K562 (cell line): ENCODE results near the gene CYP2W1. TPM values are rescaled to one million over a fixed set of nuclear protein-coding genes. Genes with fewer than 3 reads are reported as not detected.
A peak's percentile ranks its signal among the peaks of the same experiment; 100 is the strongest.

ENCODE experiments used
- BACH1 ChIP-seq: fragments of 200-800 bp; sonication (Bioruptor generic); IDR thresholded peaks from 2 replicates; pipeline ENCODE4 v1.6.1; 2016; ENCODE audit warnings: missing genetic modification characterization, missing compliant biosample characterization
- BRF2 ChIP-seq: IDR thresholded peaks from 3 replicates; pipeline ENCODE4 v1.6.1; 2011; ENCODE audit warnings: borderline replicate concordance, mild to moderate bottlenecking; ENCODE audit not compliant: insufficient read length, insufficient read depth
- E2F1 ChIP-seq: sonication (generic); formaldehyde crosslinking; IDR thresholded peaks from 2 replicates; pipeline ENCODE4 v1.8.1; 2023; ENCODE audit warnings: mild to moderate bottlenecking, missing genetic modification reagents, moderate library complexity
- HMGN3 ChIP-seq: IDR thresholded peaks from 2 replicates; pipeline ENCODE4 v1.6.1; 2011; ENCODE audit warnings: borderline replicate concordance, low read depth, mild to moderate bottlenecking, mixed read lengths, low read length; ENCODE audit not compliant: insufficient read length; ENCODE audit errors: extremely low read depth
- JUND ChIP-seq, 2 experiments: IDR thresholded peaks; 2 replicates in 1 of 2; 3 replicates in 1 of 2; pipeline ENCODE4 v1.6.1; 2011; ENCODE audit warnings: borderline replicate concordance in 2 of 2, low read depth in 2 of 2, low read length in 2 of 2, improper control_type of control experiment in 1 of 2, missing biosample characterization in 1 of 2, missing genetic modification characterization in 1 of 2, missing genetic modification reagents in 1 of 2
- MBD1 ChIP-seq: fragments of 250-450 bp; sonication (Bioruptor Pico); IDR thresholded peaks from 2 replicates; pipeline ENCODE4 v1.8.0; 2022; ENCODE audit warnings: inconsistent platforms
- MYBL2 ChIP-seq, 2 experiments: fragments of 450-650 bp in 1 of 2; sonication (generic) in 1 of 2; formaldehyde crosslinking in 1 of 2; IDR thresholded peaks; 2 replicates each; pipeline versions ENCODE4 v1.6.1 to v1.8.1; 2017 to 2022; ENCODE audit warnings: borderline replicate concordance in 1 of 2, inconsistent platforms in 1 of 2, low read depth in 1 of 2, mild to moderate bottlenecking in 1 of 2, missing genetic modification reagents in 1 of 2, moderate library complexity in 1 of 2
- MYC ChIP-seq, 2 experiments: fragments of 250-450 bp in 1 of 2; sonication (Bioruptor Pico) in 1 of 2; IDR thresholded peaks; 2 replicates each; pipeline versions ENCODE4 v1.5.1 to v1.6.1; 2012 to 2021; ENCODE audit warnings: low read depth in 2 of 2, borderline replicate concordance in 1 of 2, improper control_type of control experiment in 1 of 2, low read length in 1 of 2, mild to moderate bottlenecking in 1 of 2, moderate library complexity in 1 of 2
- NELFE ChIP-seq: IDR thresholded peaks from 2 replicates; pipeline ENCODE4 v1.6.1; 2011; ENCODE audit warnings: mild to moderate bottlenecking; ENCODE audit not compliant: insufficient read depth, insufficient read length
- RB1 ChIP-seq: fragments of 450-650 bp; IDR thresholded peaks from 2 replicates; pipeline ENCODE4 v1.6.1; 2017; ENCODE audit warnings: low read depth, mild to moderate bottlenecking
- SIX5 ChIP-seq, 2 experiments: IDR thresholded peaks; 2 replicates each; pipeline ENCODE4 v1.6.1; 2011; ENCODE audit warnings: low read length in 2 of 2, borderline replicate concordance in 1 of 2, low read depth in 1 of 2, mild to moderate bottlenecking in 1 of 2, moderate library complexity in 1 of 2; ENCODE audit not compliant: insufficient read depth in 1 of 2
- ZBTB12 ChIP-seq: fragments of 250-450 bp; sonication (Bioruptor Pico); IDR thresholded peaks from 2 replicates; pipeline ENCODE4 v1.4.0; 2020
- ZMIZ1 ChIP-seq, 2 experiments: fragments of 150-350 bp in 1 of 2; IDR thresholded peaks; 2 replicates each; pipeline ENCODE4 v1.6.1; 2012 to 2016; ENCODE audit warnings: low read depth in 2 of 2, low read length in 2 of 2, mild to moderate bottlenecking in 1 of 2, moderate library complexity in 1 of 2
- ZNF217 ChIP-seq: sonication (generic); formaldehyde crosslinking; IDR thresholded peaks from 2 replicates; pipeline ENCODE4 v1.8.0; 2022; ENCODE audit warnings: mild to moderate bottlenecking, missing genetic modification reagents
- ZNF431 ChIP-seq: sonication (generic); formaldehyde crosslinking; IDR thresholded peaks from 2 replicates; pipeline ENCODE4 v1.8.0; 2022; ENCODE audit warnings: mild to moderate bottlenecking, missing genetic modification reagents
- polyA plus RNA-seq, 8 experiments: library from polyadenylated mRNA; depleted of rRNA in 4 of 8; stranded (reverse) in 5 of 8; unstranded in 3 of 8; fragments of >200 nt; fragmentation: Nextera tagmentation in 2 of 8; fragmentation: Illumina TruSeq in 1 of 8; extraction: Ambion mirVana in 2 of 8; extraction: Trizol in 1 of 8; gene quantifications; 2 replicates each; pipeline versions ENCODE4 v1.2.1 to v1.2.3, GENCODE V29; 2011 to 2014; ENCODE audit warnings: inconsistent platforms in 1 of 8, missing spikeins in 1 of 8
- total RNA-seq, 7 experiments: library from RNA; depleted of rRNA in 6 of 7; stranded (reverse); fragments of >200 nt in 6 of 7; fragmentation: Illumina TruSeq in 2 of 7; extraction: Trizol in 2 of 7; gene quantifications; 2 replicates each; pipeline versions ENCODE4 v1.2.1 to v1.2.3, GENCODE V29; 2011 to 2021; ENCODE audit warnings: low replicate concordance in 1 of 7

CYP2W1 gene
- total and polyA plus RNA-seq, 9 of the 15 experiments (the other 6 are each of a cell fraction or from before 2014, with no cell fraction given), result not detected

- TF ChIP-seq ZMIZ1 (IDR thresholded peaks at IDR 0.05; ENCODE audit: low read depth in 2 of 2, low read length in 2 of 2) (no peak), MBD1 (no peak), MYBL2 (IDR thresholded peaks at IDR 0.05; ENCODE audit: low read depth) (no peak), MYBL2 (CRISPR knock-in tag; IDR thresholded peaks at IDR 0.05; ENCODE audit: borderline replicate concordance) (no peak), ZNF431 (CRISPR knock-in tag) (no peak), E2F1 (no peak), RB1 (peak; percentile 84), NELFE (no peak), ZBTB12 (CRISPR knock-in tag) (no peak), BRF2 (no peak), BACH1 (no peak), HMGN3 (peak; percentile 34), MYC (IDR thresholded peaks at IDR 0.05; ENCODE audit: low read depth, low read length) (peak; percentile 70), MYC (CRISPR knock-in tag; IDR thresholded peaks at IDR 0.05; ENCODE audit: borderline replicate concordance, low read depth) (no peak), ZNF217 (CRISPR knock-in tag) (no peak), JUND (IDR thresholded peaks at IDR 0.05; ENCODE audit: borderline replicate concordance, low read depth, low read length) (peak; percentile 45), JUND (tag; IDR thresholded peaks at IDR 0.05; ENCODE audit: borderline replicate concordance, low read depth, low read length) (no peak), SIX5 (IDR thresholded peaks at IDR 0.05; ENCODE audit: borderline replicate concordance in 1 of 2, insufficient read depth in 1 of 2, low read depth in 1 of 2, low read length in 2 of 2) (no peak)
Measured at GRCh38 chr7:1028044-1028770, 45.2 kb downstream of the CYP2W1 start (continued).
